ENCODE measurements around the gene PRKCQ. TPM values are rescaled to one million over a fixed set of nuclear protein-coding genes. Genes with fewer than 3 reads are reported as not detected.

The PRKCQ gene
- total and polyA plus RNA-seq, 11 donors: 0.04 to 2.0 (median 0.13) TPM; not detected in 1

- Histone ChIP-seq H3K36me3 (no peaks in the 10 kb centered on the region), H3K9me3 (no peaks in the 10 kb centered on the region), H3K27me3 (peaks cover 0 to 21% (median 0%) of the 10 kb centered on the region in 9 donors), H3K4me1 (peaks cover 0 to 32% (median 0%) of the 10 kb centered on the region in 12 donors), H3K4me3 (no peak overlapping the region), H3K27ac (peak overlapping the region in 1 of 12 donors; percentile 65)
- no peak for DNase-seq
- 64 to 71% (median 70%) methylated on average over 11 of the region's 11 CpGs for WGBS, 4 donors
- TF ChIP-seq POLR2A (IDR thresholded peaks at IDR 0.05): no peak
- TF ChIP-seq CTCF (IDR thresholded peaks at IDR 0.05): no peak
- intact Hi-C loops (cut with DNase I): no loop called here
- ATAC-seq: no peak
Observed at GRCh38 chr10:6493521-6494441, 86.3 kb downstream of the PRKCQ start.

- TF ChIP-seq POLR2A (IDR thresholded peaks at IDR 0.05) (no peak), CTCF (IDR thresholded peaks at IDR 0.05) (no peak)
- H3K27me3 ChIP-seq: peaks cover 0 to 14% (median 0%) of the 10 kb centered on the region in 9 donors
- intact Hi-C loops (cut with DNase I): no loop called here
Observed at GRCh38 chr10:6492896-6493295, 87.2 kb downstream of the PRKCQ start.

GRCh38 chr10:6491841-6492609, 88.1 kb downstream of the PRKCQ start:
- 61 to 69% (median 63%) methylated on average over 9 of the region's 9 CpGs for WGBS, 4 donors
- no peaks in the 10 kb centered on the region for H3K36me3 ChIP-seq
- ATAC-seq: no peak

More at GRCh38 chr10:6492896-6493295, 87.2 kb downstream of the PRKCQ start:
- Histone ChIP-seq H3K4me1 (peaks cover 0 to 25% (median 0%) of the 10 kb centered on the region in 12 donors), H3K36me3 (no peaks in the 10 kb centered on the region), H3K27ac (peak overlapping the region in 1 of 12 donors; percentile 65), H3K4me3 (peak overlapping the region in 1 of 12 donors; percentile 33), H3K9me3 (no peaks in the 10 kb centered on the region)
- ATAC-seq (no peak), DNase-seq (no peak)
- WGBS, 4 donors: 85 to 90% (median 88%) methylated on average over 10 of the region's 10 CpGs

More at GRCh38 chr10:6491841-6492609, 88.1 kb downstream of the PRKCQ start:
- no peak for DNase-seq
- H3K9me3 ChIP-seq: no peaks in the 10 kb centered on the region
- H3K4me3 ChIP-seq: peak overlapping the region in 1 of 12 donors; percentile 33
- intact Hi-C loops (cut with DNase I): no loop called here
- peaks cover 0 to 7% (median 0%) of the 10 kb centered on the region in 9 donors for H3K27me3 ChIP-seq
- peaks cover 0 to 25% (median 0%) of the 10 kb centered on the region in 12 donors for H3K4me1 ChIP-seq
- peak overlapping the region in 1 of 12 donors; percentile 65 for H3K27ac ChIP-seq
- no peak for TF ChIP-seq CTCF (IDR thresholded peaks at IDR 0.05)
- TF ChIP-seq POLR2A (IDR thresholded peaks at IDR 0.05): no peak
